DLD1 (cell line): ENCODE data around the gene THOP1.
"Not testable (repeated sequence)": the region's sequence is repeated elsewhere in the genome, so short reads cannot be mapped to it uniquely, and the experiment has no call there.

Experiments
- in situ Hi-C: cut with HindIII; loops from 2 replicates; pipeline ENCODE4 v1.10.0; 2017; ENCODE audit warnings: low sequenced_read_pairs

THOP1 gene

DNA sequence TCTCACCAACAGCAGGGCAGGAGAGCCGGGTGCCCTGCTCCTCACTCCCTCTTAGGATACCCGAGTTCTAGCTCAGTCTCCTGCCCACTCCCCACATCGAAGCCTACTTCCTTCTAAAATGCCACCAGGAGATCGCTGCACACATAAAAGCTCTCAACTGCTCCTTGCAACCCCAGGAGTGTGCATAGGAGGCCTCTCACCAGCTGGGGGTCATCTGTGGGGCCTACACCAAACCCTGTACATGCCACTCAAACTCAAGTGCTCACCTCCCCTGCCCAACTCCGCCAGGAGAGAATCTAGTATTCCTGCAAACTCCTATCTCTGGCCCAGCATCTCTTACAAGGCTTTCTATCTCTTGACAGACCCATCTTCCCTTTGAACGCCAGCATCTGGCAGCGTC, 5.0 kb upstream of the THOP1 start:
- in situ Hi-C loops = no loop called here

DNA sequence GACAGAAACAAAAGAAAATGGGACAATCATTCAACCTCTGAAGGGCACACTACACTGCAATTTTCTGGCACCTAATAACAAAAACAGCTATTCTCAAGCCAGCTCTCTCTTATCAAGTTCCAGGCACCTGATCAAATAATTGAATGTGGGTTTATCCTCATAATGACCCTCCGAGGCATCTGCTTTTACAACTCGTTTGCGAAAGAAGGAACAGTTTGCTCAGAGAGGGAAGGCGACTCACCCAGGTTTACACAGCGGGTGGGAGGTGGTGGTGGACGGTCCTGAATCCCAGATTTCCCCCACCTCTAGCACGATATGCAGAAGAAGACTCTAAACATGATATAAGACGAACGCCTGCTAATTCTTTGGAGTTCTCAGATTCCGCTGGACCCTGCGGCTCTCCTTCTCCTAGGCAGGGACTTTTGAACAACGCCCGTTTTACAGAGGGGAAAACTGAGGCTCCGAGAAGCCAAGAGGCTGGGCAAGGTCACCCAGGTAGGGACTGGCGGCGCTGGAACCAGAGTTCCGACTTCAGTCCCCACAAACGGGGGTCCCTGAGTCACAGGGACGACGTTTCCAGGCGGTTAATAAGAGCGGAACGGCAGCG, 2.9 kb upstream of the THOP1 start:
- in situ Hi-C loops = no loop called here

DNA sequence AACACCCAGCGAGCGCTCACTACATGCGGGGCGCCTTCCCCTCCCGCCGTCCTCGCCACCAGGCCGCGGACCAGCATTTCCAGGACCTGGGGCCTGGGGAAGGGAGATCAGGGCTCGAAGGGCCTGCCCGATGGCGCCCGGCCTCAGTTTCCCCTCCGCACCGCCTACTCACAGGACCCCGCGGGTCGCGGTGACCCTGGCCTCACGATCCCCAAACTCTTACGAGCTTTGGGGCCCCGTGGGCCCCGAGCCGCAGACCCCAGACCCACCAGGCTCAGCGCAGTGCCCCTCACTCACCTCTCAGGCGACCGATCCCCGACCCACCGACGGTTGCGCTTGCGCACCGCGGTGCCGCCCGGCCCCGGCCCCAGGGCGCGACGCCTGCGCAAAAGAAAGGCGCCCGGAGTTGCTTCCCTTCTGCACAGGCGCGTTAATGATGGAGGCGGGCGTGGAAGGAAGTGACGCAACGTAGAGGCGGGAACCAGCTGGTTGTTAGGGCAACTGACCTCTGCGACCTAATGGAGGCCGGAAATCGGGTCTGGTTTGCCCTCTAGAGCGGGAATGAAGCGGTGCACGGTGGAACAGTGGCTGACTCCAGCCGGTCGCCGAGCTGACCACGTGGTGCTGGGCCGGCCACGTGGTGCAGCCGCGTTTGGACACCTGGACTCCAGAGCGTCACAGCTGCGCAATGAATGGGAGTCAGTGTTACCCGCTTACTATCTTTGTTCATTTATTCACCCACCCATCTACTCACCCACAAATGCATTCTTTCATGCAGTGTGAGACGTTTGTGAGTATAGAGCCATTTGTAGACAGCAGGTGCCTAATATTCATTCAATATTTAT, 2.1 kb upstream of the THOP1 start, which contains the start of gene SGTA:
TSS of gene SGTA (minus strand) at position 338 of the 845 bp plus-strand sequence. CDS start 14,205 bp downstream, outside the sequence.
- in situ Hi-C loops = no loop called here

GRCh38 chr19:2783781-2784145, 1.5 kb upstream of the THOP1 start:
- in situ Hi-C loops = no loop called here

DNA sequence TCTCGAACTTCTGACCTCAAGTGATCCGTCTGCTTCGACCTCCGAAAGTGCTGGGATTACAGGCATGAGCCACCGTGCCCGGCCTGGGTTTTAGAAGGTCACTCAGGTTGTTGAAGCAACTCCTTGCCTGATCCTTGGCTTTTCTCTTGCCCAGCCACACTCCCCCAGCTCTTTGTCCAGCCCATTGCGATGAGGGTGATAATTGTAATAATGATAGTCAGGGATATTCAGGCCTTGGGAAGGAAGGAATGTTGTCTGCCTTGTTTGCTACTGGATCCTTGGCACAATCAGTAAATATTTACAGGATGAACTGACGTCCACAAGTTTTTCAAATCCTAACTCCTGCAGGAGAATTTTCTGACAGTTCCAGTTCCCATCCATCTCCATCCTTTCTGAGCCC, 1.8 kb downstream of the THOP1 start:
- in situ Hi-C loops = no loop called here

DNA sequence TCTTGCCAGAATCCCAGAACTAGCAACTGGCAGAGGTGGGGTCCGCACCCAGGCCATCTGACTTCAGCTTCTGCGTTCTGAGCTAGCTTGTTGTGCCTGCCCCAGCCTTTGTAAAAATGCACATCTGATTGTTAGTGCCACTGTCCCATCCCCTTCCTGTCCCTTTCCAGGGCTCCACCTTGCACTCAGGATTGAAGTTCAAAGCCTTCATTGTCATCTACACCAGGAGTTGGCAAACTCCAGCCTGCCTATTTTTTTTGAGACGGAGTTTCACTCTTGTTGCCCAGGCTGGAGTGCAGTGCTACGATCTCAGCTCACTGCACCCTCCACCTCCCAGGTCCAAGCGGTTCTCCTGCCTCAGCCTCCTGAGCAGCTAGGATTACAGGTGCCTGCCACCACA, 2.9 kb downstream of the THOP1 start:
- in situ Hi-C loops = no loop called here

GRCh38 chr19:2790194-2790556, 4.9 kb downstream of the THOP1 start:
- in situ Hi-C loops = no loop called here

DNA sequence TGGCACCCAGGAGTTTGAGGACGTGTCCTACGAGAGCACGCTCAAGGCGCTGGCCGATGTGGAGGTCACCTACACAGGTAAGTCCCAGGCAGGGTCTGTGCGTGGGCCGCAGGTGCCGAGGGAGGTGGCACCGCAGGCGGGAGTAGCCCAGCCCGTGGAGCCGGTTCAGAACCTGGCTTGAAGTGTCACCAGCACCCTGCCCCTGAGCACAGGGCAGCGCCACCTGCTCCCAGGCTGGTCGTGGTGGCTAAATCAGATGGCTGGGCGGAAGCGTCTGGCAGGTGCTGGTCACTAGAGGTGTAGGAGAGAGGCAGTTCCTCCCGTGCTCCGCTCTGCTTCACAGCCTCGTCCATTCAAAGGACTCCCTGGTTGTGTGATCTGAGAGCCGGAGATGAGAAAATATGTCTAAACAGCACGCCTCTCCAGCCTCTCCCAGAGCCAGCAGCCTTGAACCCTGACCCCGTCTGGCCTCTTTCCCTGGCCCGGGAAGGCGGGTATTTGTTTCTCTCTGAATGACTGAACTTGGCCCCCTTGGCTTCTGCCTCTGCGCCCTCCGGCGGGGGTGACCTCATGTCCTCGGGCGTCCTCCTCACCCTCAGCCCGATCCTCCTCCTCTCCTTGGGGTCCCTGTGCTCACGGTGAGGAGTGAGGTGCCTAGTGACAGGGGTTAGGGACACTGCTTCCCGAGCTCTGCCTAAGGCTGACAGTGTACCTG, 5.4 kb downstream of the THOP1 start:
- in situ Hi-C loops = no loop called here

DNA sequence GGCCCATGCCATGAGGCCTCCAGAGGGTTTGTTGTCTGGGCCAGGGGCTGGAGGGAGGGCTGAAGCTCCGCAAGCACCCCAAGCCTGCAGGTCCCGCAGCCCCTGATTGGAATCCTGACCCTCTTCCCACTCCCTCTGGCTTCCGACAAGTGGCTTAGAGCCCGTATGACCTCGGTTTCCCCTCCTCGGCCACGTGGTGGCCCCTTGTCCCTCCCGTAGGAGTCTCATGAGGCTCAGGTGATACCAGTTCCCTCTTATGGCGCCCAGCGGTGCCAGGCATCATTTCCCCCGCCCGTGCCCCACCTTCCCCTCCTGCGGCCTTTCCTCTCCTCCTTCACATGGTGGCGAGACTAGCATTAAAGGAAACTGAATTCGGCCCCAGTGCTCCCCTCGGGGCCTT, 6.1 kb downstream of the THOP1 start:
- in situ Hi-C loops = no loop called here

- in situ Hi-C loops = no loop called here
Observed at GRCh38 chr19:2791876-2792275, 6.6 kb downstream of the THOP1 start.

DNA sequence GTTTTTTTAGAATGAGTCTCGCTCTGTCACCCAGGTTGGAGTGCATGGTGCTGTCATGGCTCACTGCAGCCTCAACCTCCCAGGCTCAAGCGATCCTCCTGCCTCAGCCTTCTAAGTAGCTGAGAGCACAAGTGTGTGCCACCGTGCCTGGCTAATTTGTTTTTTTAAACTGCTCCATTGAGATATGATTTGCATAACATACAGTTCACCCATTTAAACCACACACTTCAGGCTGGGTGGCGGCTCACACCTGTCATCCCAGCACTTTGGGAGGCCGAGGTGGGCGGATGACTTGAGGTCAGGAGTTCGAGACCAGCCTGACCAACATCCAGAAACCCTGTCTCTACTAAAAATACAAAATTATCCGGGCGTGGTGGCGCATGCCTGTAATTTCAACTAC, 7.4 kb downstream of the THOP1 start:
- in situ Hi-C loops = not testable (repeated sequence)

- in situ Hi-C loops = no loop called here
Observed at GRCh38 chr19:2793126-2793525, 7.8 kb downstream of the THOP1 start.

- in situ Hi-C loops = no loop called here
Observed at GRCh38 chr19:2793577-2793976, 8.3 kb downstream of the THOP1 start.

GRCh38 chr19:2795827-2796658, 10.7 kb downstream of the THOP1 start:
- in situ Hi-C loops = no loop called here

DNA sequence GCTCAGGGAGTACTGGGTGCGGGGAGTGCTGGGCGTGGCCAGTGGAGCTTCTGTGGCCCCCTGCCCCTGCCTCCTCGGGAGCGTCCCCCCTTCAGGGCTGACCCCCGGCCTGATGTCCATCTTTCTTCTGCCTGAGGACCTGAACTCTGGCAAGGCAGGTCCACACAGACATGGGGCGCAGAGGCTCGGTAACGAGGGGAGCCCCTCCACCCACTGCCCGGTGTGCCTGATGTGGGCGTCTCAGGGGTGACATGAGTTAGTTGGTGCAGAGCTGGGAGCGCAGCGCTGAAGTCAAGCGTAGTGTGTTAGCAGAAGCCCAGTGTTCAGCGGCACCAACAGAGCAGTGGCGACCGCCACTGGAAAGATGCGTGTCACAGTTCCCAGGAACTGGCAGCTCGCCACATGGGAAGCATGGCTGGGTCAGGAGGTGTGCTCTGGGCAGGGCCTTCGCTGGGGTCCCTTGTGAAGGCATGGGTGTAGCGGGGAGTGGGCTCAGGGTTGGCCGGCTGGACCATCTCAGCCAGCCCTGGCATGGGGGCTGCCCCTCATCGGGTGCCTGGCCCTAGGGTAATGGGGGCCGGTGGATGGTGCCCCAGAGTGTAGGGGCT, 11.5 kb downstream of the THOP1 start:
- in situ Hi-C loops = no loop called here

DNA sequence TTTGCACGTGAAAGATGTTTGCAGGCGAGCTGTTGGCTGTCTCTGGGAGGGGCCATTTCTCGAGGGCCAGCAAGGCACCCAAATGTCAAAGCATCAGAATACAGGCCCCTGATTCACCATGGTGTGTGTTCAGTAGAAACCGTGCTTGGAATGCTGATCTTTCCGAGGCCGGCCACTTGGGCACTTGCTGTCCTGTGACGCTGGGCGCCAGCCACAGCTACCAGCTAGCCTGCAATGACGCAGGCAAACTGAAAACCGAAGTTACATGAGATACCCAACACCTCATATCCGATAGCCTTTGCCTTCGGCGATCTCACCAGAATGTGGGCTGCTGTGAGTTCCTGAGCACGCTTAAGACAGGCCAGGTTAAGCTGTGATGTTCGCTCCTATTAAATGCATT, 12.0 kb downstream of the THOP1 start:
- in situ Hi-C loops = no loop called here

GRCh38 chr19:2798158-2798685, 12.9 kb downstream of the THOP1 start:
- in situ Hi-C loops = no loop called here

DNA sequence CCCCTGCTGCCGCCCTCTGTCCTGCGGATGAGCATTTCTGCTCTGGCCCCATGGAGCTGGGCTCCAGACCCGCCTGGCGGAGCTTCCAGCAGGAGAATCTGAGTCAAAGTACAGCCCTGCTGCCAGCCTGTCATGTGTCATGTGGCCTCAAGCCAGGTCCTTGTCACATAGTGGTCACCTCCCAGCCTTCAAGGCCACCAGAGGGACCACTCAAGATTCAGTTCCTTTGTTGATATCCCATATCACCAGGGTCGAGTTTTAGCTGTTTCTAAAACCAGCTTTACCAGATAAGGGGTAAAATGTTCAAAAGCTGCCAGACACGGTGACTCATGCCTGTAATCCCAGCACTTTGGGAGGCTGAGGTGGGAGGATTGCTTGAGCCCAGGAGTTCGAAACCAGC, 13.4 kb downstream of the THOP1 start:
- in situ Hi-C loops = no loop called here

GRCh38 chr19:2799273-2800020, 14.1 kb downstream of the THOP1 start:
- in situ Hi-C loops = no loop called here

DNA sequence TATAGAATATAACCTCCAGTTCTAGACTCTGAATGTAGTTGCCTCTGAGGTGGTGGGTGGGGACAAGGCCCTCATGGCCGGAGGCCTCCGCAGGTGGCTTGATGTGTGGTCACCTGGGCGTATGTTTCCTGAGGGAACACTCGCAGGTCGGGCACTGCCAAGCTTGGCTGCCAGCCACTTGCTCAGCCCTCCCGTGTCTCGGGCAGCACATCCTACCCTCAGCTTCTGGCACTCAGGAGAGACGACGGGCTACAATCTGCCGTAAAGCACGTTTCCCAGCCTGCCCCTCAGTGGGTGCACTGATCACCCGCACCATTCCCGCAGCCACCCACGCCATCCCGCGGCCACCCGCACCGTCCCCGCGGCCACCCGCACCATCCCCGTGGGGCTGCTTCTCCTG, 15.2 kb downstream of the THOP1 start:
- in situ Hi-C loops = no loop called here
